Body of pancreas (tissue), 4 donors: ENCODE data around the gene ASB13.

Experiments
- POLR2A ChIP-seq, 3 donors: fragments of 450-650 bp; IDR thresholded peaks; one replicate each; pipeline ENCODE4 v1.6.1; 2016; ENCODE audit warnings: antibody characterized with exemption in 3 of 3, mild to moderate bottlenecking in 2 of 3
- TF ChIP-seq, protein P1 (sequence below), 7 experiments: fragments of 450-650 bp in 4 of 7; fragments of 200-600 bp in 3 of 7; sonication (generic) in 3 of 7; IDR thresholded peaks; one replicate each; pipeline ENCODE4 v1.5.1; 2016 to 2019; ENCODE audit warnings: antibody characterized with exemption in 7 of 7

- TF ChIP-seq POLR2A (IDR thresholded peaks at IDR 0.05), result no peak
- TF ChIP-seq, protein P1, sequence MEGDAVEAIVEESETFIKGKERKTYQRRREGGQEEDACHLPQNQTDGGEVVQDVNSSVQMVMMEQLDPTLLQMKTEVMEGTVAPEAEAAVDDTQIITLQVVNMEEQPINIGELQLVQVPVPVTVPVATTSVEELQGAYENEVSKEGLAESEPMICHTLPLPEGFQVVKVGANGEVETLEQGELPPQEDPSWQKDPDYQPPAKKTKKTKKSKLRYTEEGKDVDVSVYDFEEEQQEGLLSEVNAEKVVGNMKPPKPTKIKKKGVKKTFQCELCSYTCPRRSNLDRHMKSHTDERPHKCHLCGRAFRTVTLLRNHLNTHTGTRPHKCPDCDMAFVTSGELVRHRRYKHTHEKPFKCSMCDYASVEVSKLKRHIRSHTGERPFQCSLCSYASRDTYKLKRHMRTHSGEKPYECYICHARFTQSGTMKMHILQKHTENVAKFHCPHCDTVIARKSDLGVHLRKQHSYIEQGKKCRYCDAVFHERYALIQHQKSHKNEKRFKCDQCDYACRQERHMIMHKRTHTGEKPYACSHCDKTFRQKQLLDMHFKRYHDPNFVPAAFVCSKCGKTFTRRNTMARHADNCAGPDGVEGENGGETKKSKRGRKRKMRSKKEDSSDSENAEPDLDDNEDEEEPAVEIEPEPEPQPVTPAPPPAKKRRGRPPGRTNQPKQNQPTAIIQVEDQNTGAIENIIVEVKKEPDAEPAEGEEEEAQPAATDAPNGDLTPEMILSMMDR (IDR thresholded peaks at IDR 0.05), result no peak
Observed at GRCh38 chr10:5595095-5595494, 71.3 kb downstream of the ASB13 start.
